Measurements from ENCODE around the gene CDK15.
"Not testable (repeated sequence)": the region's sequence is repeated elsewhere in the genome, so short reads cannot be mapped to it uniquely, and the experiment has no call there.

The CDK15 gene

GRCh38 chr2:201790989-201791388 lies 15.3 kb upstream of the CDK15 start:
- DNase-seq: no peak

GRCh38 chr2:201793631-201794030 lies 12.7 kb upstream of the CDK15 start:
- no peak for DNase-seq

GRCh38 chr2:201794294-201794693 lies 12.0 kb upstream of the CDK15 start:
- DNase-seq: no peak

- no peak for DNase-seq
These were observed 10.5 kb upstream of the CDK15 start for GRCh38 chr2:201795607-201796477.

- DNase-seq: no peak
These were observed 9.9 kb upstream of the CDK15 start for GRCh38 chr2:201796478-201796865.

- DNase-seq: no peak
These were observed 9.0 kb upstream of the CDK15 start for GRCh38 chr2:201797175-201797840.

- DNase-seq: no peak
These were observed 8.0 kb upstream of the CDK15 start for GRCh38 chr2:201798252-201798913.

- not testable (repeated sequence) for DNase-seq
These were observed 7.4 kb upstream of the CDK15 start for GRCh38 chr2:201798914-201799285.

- DNase-seq: no peak
These were observed 1.2 kb downstream of the CDK15 start for GRCh38 chr2:201807452-201807999.

- DNase-seq: no peak
These were observed 1.7 kb downstream of the CDK15 start for GRCh38 chr2:201808027-201808426.

- no peak for DNase-seq
These were observed 3.3 kb downstream of the CDK15 start for GRCh38 chr2:201809633-201810032.

GRCh38 chr2:201810604-201811003 lies 4.3 kb downstream of the CDK15 start:
- not testable (repeated sequence) for DNase-seq

GRCh38 chr2:201813996-201814760 lies 7.8 kb downstream of the CDK15 start:
- DNase-seq: no peak

- no peak for DNase-seq
These were observed 10.6 kb downstream of the CDK15 start for GRCh38 chr2:201816657-201817575.

- no peak for DNase-seq
These were observed 14.2 kb downstream of the CDK15 start for GRCh38 chr2:201820383-201821007.

- DNase-seq: no peak
These were observed 14.7 kb downstream of the CDK15 start for GRCh38 chr2:201821080-201821479.

- DNase-seq: no peak
These were observed 17.9 kb downstream of the CDK15 start for GRCh38 chr2:201824212-201824611.

- no peak for DNase-seq
These were observed 21.3 kb downstream of the CDK15 start for GRCh38 chr2:201827621-201828020.

GRCh38 chr2:201828220-201828619 lies 21.9 kb downstream of the CDK15 start:
- DNase-seq: no peak

- no peak for DNase-seq
These were observed 24.3 kb downstream of the CDK15 start for GRCh38 chr2:201830666-201831065.

GRCh38 chr2:201831469-201831868 lies 25.1 kb downstream of the CDK15 start:
- DNase-seq: no peak

All from CD4-positive, alpha-beta T cell treated with Interleukin-10 for 1 hour (primary cell).